Stimulated activated CD8-positive, alpha-beta memory T cell treated with anti-CD3 and anti-CD28 coated beads, Interleukin-2, amount 100 ng/mL, for 48 hours (primary cell): ENCODE measurements around the gene CTXN1.
A peak's percentile ranks its signal among the peaks of the same experiment; 100 is the strongest.

Experiments
- DNase-seq, 2 donors: peaks; one replicate each; pipeline ENCODE4 v3.0.0-alpha.2; 2020; ENCODE audit warnings: low read depth in 2 of 2

Gene CTXN1

GRCh38 chr19:7914598-7915045, 11.3 kb downstream of the CTXN1 start, which contains the start of gene TGFBR3L:
TSS of gene TGFBR3L (plus strand) at chr19:7914830.
- no peak for DNase-seq

- DNase-seq = no peak
These were observed 11.8 kb downstream of the CTXN1 start for GRCh38 chr19:7914099-7914498.

GRCh38 chr19:7913652-7914051, 12.3 kb downstream of the CTXN1 start:
- DNase-seq = no peak

- DNase-seq = no peak
These were observed 13.0 kb downstream of the CTXN1 start for GRCh38 chr19:7912697-7913564.

- no peak for DNase-seq
These were observed 13.7 kb downstream of the CTXN1 start for GRCh38 chr19:7912144-7912696.

GRCh38 chr19:7911508-7912143, 14.3 kb downstream of the CTXN1 start:
- DNase-seq = no peak

- DNase-seq = no peak
These were observed 15.4 kb downstream of the CTXN1 start for GRCh38 chr19:7910321-7911161.

GRCh38 chr19:7909471-7910067, 16.4 kb downstream of the CTXN1 start:
- DNase-seq = no peak

GRCh38 chr19:7908742-7909461, 17.0 kb downstream of the CTXN1 start:
- no peak for DNase-seq

- no peak for DNase-seq
These were observed 17.7 kb downstream of the CTXN1 start for GRCh38 chr19:7908078-7908699.

- DNase-seq = no peak
These were observed 18.4 kb downstream of the CTXN1 start for GRCh38 chr19:7907544-7907943.

GRCh38 chr19:7907122-7907521, 18.8 kb downstream of the CTXN1 start:
- no peak for DNase-seq

GRCh38 chr19:7905859-7906258, 20.1 kb downstream of the CTXN1 start:
- DNase-seq = no peak

- no peak for DNase-seq
These were observed 20.7 kb downstream of the CTXN1 start for GRCh38 chr19:7905268-7905667.

GRCh38 chr19:7904074-7905020, 21.6 kb downstream of the CTXN1 start:
- peak; percentile 37 to 52 for DNase-seq

GRCh38 chr19:7903244-7904073, 22.5 kb downstream of the CTXN1 start, which contains the start of gene MAP2K7:
TSS of gene MAP2K7 (plus strand) at chr19:7903877. CDS start at chr19:7903945, 68 bp downstream.
- DNase-seq = peak; percentile 100

- DNase-seq = no peak
These were observed 23.1 kb downstream of the CTXN1 start for GRCh38 chr19:7902796-7903243.

GRCh38 chr19:7901337-7901736, 24.6 kb downstream of the CTXN1 start:
- no peak for DNase-seq
